CD14-positive monocyte (primary cell): ENCODE results near the gene KLRC3. TPM values are rescaled to one million over a fixed set of nuclear protein-coding genes. Genes with fewer than 3 reads are reported as not detected.

ENCODE experiments used
- DNase-seq, 3 donors: peaks; one replicate each; pipeline ENCODE4 v3.0.0-alpha.2; 2011 to 2022
- H2AFZ ChIP-seq: 2 replicates; pipeline ENCODE4 v1.6.0; 2012; ENCODE audit warnings: mild to moderate bottlenecking, low read depth, low read length, inconsistent platforms; ENCODE audit not compliant: insufficient read depth, poor library complexity, severe bottlenecking
- H3K27ac ChIP-seq, 2 donors: 1 replicate in 1 of 2; 2 replicates in 1 of 2; pipeline ENCODE4 v1.5.1; 2012 to 2013; ENCODE audit warnings: low read length in 2 of 2, control low read depth in 1 of 2, inconsistent platforms in 1 of 2, low read depth in 1 of 2, mild to moderate bottlenecking in 1 of 2
- H3K27me3 ChIP-seq, 2 donors: one replicate each; pipeline versions ENCODE4 v1.6.0 to v1.6.1; 2011 to 2013; ENCODE audit warnings: low read length in 2 of 2; ENCODE audit not compliant: control insufficient read depth in 2 of 2, insufficient read depth in 2 of 2
- H3K36me3 ChIP-seq, 2 donors: replicated peaks in 1 of 2; 1 replicate in 1 of 2; 2 replicates in 1 of 2; pipeline versions ENCODE4 v1.5.1 to v1.6.1; 2012 to 2013; ENCODE audit warnings: low read length in 2 of 2, control low read depth in 1 of 2, inconsistent platforms in 1 of 2, mild to moderate bottlenecking in 1 of 2; ENCODE audit not compliant: insufficient read depth in 2 of 2, control insufficient read depth in 1 of 2
- H3K4me1 ChIP-seq, 2 donors: 1 replicate in 1 of 2; 2 replicates in 1 of 2; pipeline versions ENCODE4 v1.5.1 to v1.6.1; 2012 to 2013; ENCODE audit warnings: low read length in 2 of 2, control low read depth in 1 of 2, inconsistent platforms in 1 of 2, mild to moderate bottlenecking in 1 of 2, moderate library complexity in 1 of 2; ENCODE audit not compliant: insufficient read depth in 2 of 2, control insufficient read depth in 1 of 2
- H3K4me2 ChIP-seq: replicated peaks from 2 replicates; pipeline ENCODE3; 2012; ENCODE audit warnings: low read length, moderate library complexity, mild to moderate bottlenecking; ENCODE audit not compliant: poor library complexity, severe bottlenecking; ENCODE audit errors: extremely low read depth
- H3K4me3 ChIP-seq, 3 experiments: fragments of 200-600 bp in 1 of 3; sonication (generic) in 1 of 3; replicated peaks in 1 of 3; 1 replicate in 2 of 3; 2 replicates in 1 of 3; pipeline ENCODE4 v1.5.1; 2011 to 2013; ENCODE audit warnings: low read length in 3 of 3, mild to moderate bottlenecking in 3 of 3, control low read depth in 2 of 3, low read depth in 2 of 3, inconsistent platforms in 1 of 3, moderate library complexity in 1 of 3
- H3K79me2 ChIP-seq: 2 replicates; pipeline ENCODE4 v1.6.0; 2012; ENCODE audit warnings: mild to moderate bottlenecking, control low read depth, inconsistent platforms, low read length, moderate library complexity; ENCODE audit not compliant: insufficient read depth
- H3K9ac ChIP-seq: 2 replicates; pipeline ENCODE4 v1.6.0; 2017; ENCODE audit warnings: low read length, mild to moderate bottlenecking; ENCODE audit not compliant: insufficient read depth, poor library complexity, severe bottlenecking
- H3K9me3 ChIP-seq, 2 donors: replicated peaks in 1 of 2; 1 replicate in 1 of 2; 2 replicates in 1 of 2; pipeline versions ENCODE4 v1.5.1 to v1.6.1; 2012 to 2013; ENCODE audit warnings: low read length in 2 of 2, control low read depth in 1 of 2; ENCODE audit not compliant: control insufficient read depth in 1 of 2, insufficient read depth in 1 of 2
- H4K20me1 ChIP-seq: 2 replicates; pipeline ENCODE4 v1.6.0; 2012; ENCODE audit warnings: mild to moderate bottlenecking, low read length, control low read depth, moderate library complexity; ENCODE audit not compliant: insufficient read depth
- H3K27ac Mint-ChIP-seq, 7 donors: one replicate each; pipeline ENCODE4 v1.8.0; 2020; ENCODE audit warnings: mild to moderate bottlenecking in 7 of 7, mixed read lengths in 7 of 7, moderate library complexity in 6 of 7, inconsistent platforms in 2 of 7
- H3K27me3 Mint-ChIP-seq, 3 donors: one replicate each; pipeline ENCODE4 v1.8.0; 2021 to 2022; ENCODE audit warnings: low read depth in 3 of 3, mild to moderate bottlenecking in 3 of 3, mixed read lengths in 3 of 3, moderate library complexity in 3 of 3, inconsistent platforms in 1 of 3
- H3K36me3 Mint-ChIP-seq, 2 donors: one replicate each; pipeline ENCODE4 v1.8.0; 2020; ENCODE audit warnings: mixed read lengths in 2 of 2, inconsistent platforms in 1 of 2, mild to moderate bottlenecking in 1 of 2
- H3K4me1 Mint-ChIP-seq: one replicate; pipeline ENCODE4 v1.8.0; 2020; ENCODE audit warnings: mild to moderate bottlenecking, mixed read lengths
- H3K4me3 Mint-ChIP-seq, 2 donors: one replicate each; pipeline ENCODE4 v1.8.0; 2020; ENCODE audit warnings: mild to moderate bottlenecking in 2 of 2, mixed read lengths in 2 of 2, moderate library complexity in 1 of 2
- H3K9me3 Mint-ChIP-seq, 7 donors: one replicate each; pipeline ENCODE4 v1.8.0; 2020 to 2022; ENCODE audit warnings: mixed read lengths in 7 of 7, mild to moderate bottlenecking in 6 of 7, moderate library complexity in 6 of 7, inconsistent platforms in 2 of 7
- WGBS: methylation state at CpG from one replicate; pipeline ENCODE4 v1.1.5; 2013; ENCODE audit warnings: missing lambda C conversion rate; ENCODE audit not compliant: insufficient coverage; 5-methylcytosine and 5-hydroxymethylcytosine counted together
- intact Hi-C, 2 donors: fragments of 100-400 bp; cut with micrococcal nuclease; formaldehyde crosslinking; loops; one replicate each; pipeline versions ENCODE4 v1.15.0 to v1.15.1; 2023
- polyA plus RNA-seq, 3 donors: library from polyadenylated mRNA; depleted of rRNA in 1 of 3; unstranded in 2 of 3; stranded (reverse) in 1 of 3; fragments of 300-500 nt in 2 of 3; fragments of >200 nt in 1 of 3; fragmentation: Illumina TruSeq in 2 of 3; gene quantifications; 1 replicate in 2 of 3; 2 replicates in 1 of 3; pipeline ENCODE4 v1.2.3, GENCODE V29; 2012 to 2021
- TF ChIP-seq, protein P1 (sequence below): fragments of 200-600 bp; IDR thresholded peaks from one replicate; pipeline ENCODE4 v1.8.0; 2022; ENCODE audit warnings: antibody characterized with exemption, mild to moderate bottlenecking

KLRC3 gene
- polyA plus RNA-seq, 3 donors: not detected

DNA sequence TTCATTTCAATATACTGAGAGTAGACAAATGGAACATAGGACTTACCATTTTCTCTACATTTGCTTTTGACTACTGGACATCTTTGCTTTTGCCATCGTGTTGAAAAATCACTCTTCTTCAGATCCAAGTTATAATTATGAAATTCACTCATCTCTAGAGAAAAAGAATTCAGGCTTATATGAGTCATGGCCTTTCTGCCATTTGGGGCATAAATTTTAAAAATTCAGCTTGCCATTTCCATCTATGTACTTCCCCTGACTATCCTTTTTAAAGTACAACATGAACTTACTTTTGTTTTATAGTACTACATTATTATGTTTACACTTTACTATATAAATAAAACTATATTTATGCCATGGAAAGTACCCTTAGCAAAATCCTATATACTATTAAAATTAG is 33.5 kb downstream of the KLRC3 start:
- no peak overlapping the region for H3K9ac ChIP-seq
- no peaks in the 10 kb centered on the region for H3K79me2 ChIP-seq
- H3K4me3 ChIP-seq: no peak overlapping the region
- intact Hi-C loops: no loop called here
- peaks cover 2 to 3% of the 10 kb centered on the region in 2 donors for H3K4me1 ChIP-seq
- TF ChIP-seq, protein P1, sequence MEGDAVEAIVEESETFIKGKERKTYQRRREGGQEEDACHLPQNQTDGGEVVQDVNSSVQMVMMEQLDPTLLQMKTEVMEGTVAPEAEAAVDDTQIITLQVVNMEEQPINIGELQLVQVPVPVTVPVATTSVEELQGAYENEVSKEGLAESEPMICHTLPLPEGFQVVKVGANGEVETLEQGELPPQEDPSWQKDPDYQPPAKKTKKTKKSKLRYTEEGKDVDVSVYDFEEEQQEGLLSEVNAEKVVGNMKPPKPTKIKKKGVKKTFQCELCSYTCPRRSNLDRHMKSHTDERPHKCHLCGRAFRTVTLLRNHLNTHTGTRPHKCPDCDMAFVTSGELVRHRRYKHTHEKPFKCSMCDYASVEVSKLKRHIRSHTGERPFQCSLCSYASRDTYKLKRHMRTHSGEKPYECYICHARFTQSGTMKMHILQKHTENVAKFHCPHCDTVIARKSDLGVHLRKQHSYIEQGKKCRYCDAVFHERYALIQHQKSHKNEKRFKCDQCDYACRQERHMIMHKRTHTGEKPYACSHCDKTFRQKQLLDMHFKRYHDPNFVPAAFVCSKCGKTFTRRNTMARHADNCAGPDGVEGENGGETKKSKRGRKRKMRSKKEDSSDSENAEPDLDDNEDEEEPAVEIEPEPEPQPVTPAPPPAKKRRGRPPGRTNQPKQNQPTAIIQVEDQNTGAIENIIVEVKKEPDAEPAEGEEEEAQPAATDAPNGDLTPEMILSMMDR: no peak
- no peak overlapping the region for H3K27ac ChIP-seq
- Mint-ChIP-seq H3K9me3 (peaks cover 0 to 7% (median 3%) of the 10 kb centered on the region in 7 donors), H3K36me3 (no peaks in the 10 kb centered on the region), H3K27me3 (peaks cover 10 to 19% (median 11%) of the 10 kb centered on the region in 3 donors), H3K4me1 (peaks cover 9% of the 10 kb centered on the region), H3K27ac (no peak overlapping the region), H3K4me3 (no peak overlapping the region)
- no peak for DNase-seq
- no peaks in the 10 kb centered on the region for H3K9me3 ChIP-seq
- no CpG with 5 or more reads among the region's 1 CpG for WGBS
- H3K27me3 ChIP-seq: peaks cover 0 to 24% of the 10 kb centered on the region in 2 donors
- H3K4me2 ChIP-seq: no peak overlapping the region
- no peak overlapping the region for H2AFZ ChIP-seq
- H4K20me1 ChIP-seq: no peaks in the 10 kb centered on the region
- no peaks in the 10 kb centered on the region for H3K36me3 ChIP-seq

DNA sequence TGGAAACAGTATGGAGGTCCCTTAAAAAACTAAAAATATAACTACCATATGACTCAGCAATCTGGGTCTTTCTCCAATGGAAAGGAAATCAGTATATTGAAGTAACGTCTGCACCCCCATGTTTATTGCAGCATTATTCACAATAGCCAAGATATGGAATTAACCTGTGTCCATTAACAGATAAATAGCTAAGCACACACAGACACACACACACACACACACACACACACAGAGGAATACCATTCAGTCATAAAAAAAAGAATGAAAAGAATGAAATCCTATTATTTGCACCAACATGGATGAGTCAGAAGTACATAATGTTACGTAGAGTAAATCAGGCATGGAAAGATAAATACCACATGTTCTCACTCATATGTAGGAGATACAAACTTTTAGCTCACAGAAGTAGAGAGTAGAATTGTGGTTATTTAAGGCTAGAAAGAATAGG is 35.2 kb downstream of the KLRC3 start:
- Mint-ChIP-seq H3K9me3 (peaks cover 0 to 7% (median 3%) of the 10 kb centered on the region in 7 donors), H3K4me1 (peaks cover 6% of the 10 kb centered on the region), H3K4me3 (no peak overlapping the region), H3K27ac (no peak overlapping the region), H3K27me3 (peaks cover 11 to 19% (median 12%) of the 10 kb centered on the region in 3 donors), H3K36me3 (no peaks in the 10 kb centered on the region)
- no peaks in the 10 kb centered on the region for H3K9me3 ChIP-seq
- intact Hi-C loops: no loop called here
- TF ChIP-seq, protein P1: no peak
- DNase-seq: no peak
- no peaks in the 10 kb centered on the region for H3K4me1 ChIP-seq
- H3K27ac ChIP-seq: no peak overlapping the region
- H3K4me3 ChIP-seq: no peak overlapping the region
- H4K20me1 ChIP-seq: no peaks in the 10 kb centered on the region
- H3K27me3 ChIP-seq: peaks cover 0 to 22% of the 10 kb centered on the region in 2 donors
- H3K9ac ChIP-seq: no peak overlapping the region
- no peak overlapping the region for H2AFZ ChIP-seq
- H3K36me3 ChIP-seq: no peaks in the 10 kb centered on the region
- no peak overlapping the region for H3K4me2 ChIP-seq
- no CpG with 5 or more reads among the region's 2 CpGs for whole genome bisulfite sequencing
- H3K79me2 ChIP-seq: no peaks in the 10 kb centered on the region
